ENCODE data around the gene HRH3. TPM values are rescaled to one million over a fixed set of nuclear protein-coding genes. Genes with fewer than 3 reads are reported as not detected.

The HRH3 gene
- total and polyA plus RNA-seq, 2 donors (not counting 1 experiment from before 2014, with no cell fraction given), result not detected

- no peaks in the 10 kb centered on the region for H3K4me1 Mint-ChIP-seq
Observed at GRCh38 chr20:62227977-62228958, 8.2 kb upstream of the HRH3 start.

More at GRCh38 chr20:62227977-62228958, 8.2 kb upstream of the HRH3 start:
- ATAC-seq (ENCODE audit: low read depth) (no peak), DNase-seq (no peak)
- Histone ChIP-seq H4K20me1 (ENCODE audit: control insufficient read depth, insufficient read depth, low read length, poor library complexity, severe bottlenecking) (no peaks in the 10 kb centered on the region), H3K27ac (ENCODE audit: low read length in 2 of 2) (no peak overlapping the region), H3K9ac (ENCODE audit: low read length) (no peak overlapping the region), H3K9me3 (ENCODE audit: control extremely low read depth in 1 of 3, control insufficient read depth in 2 of 3, insufficient read depth in 1 of 3, low read length in 2 of 3) (peaks cover 0 to 11% (median 0%) of the 10 kb centered on the region in 3 donors), H3K4me3 (ENCODE audit: control extremely low read depth in 1 of 5, extremely low read depth in 1 of 5, insufficient read depth in 1 of 5, low read depth in 2 of 5, low read length in 4 of 5) (no peak overlapping the region), H3K36me3 (replicated peaks in 1 of 2; ENCODE audit: control extremely low read depth in 1 of 2, control insufficient read depth in 1 of 2, extremely low read depth in 1 of 2, insufficient read depth in 2 of 2, low read length in 1 of 2) (no peaks in the 10 kb centered on the region), H2AFZ (ENCODE audit: insufficient read depth, low read depth, low read length, poor library complexity, severe bottlenecking) (no peak overlapping the region), H3K27me3 (replicated peaks in 1 of 4; ENCODE audit: control extremely low read depth in 1 of 4, control insufficient read depth in 3 of 4, insufficient read depth in 4 of 4, low read length in 3 of 4) (peaks cover 0 to 27% (median 2%) of the 10 kb centered on the region in 4 experiments), H3K4me1 (ENCODE audit: control insufficient read depth in 2 of 2, insufficient read depth in 2 of 2, low read length in 2 of 2) (no peaks in the 10 kb centered on the region), H3K79me2 (ENCODE audit: control insufficient read depth, insufficient read depth, low read length) (no peaks in the 10 kb centered on the region), H3K4me2 (replicated peaks; ENCODE audit: low read depth, low read length, poor library complexity, severe bottlenecking) (no peak overlapping the region)
- no peak for TF ChIP-seq CTCF (IDR thresholded peaks at IDR 0.05)
- no peak for TF ChIP-seq EZH2 (IDR thresholded peaks at IDR 0.05; ENCODE audit: borderline replicate concordance, insufficient read depth, low read depth, low read length, poor library complexity, severe bottlenecking)
- Mint-ChIP-seq H3K27ac (no peak overlapping the region), H3K4me3 (no peak overlapping the region), H3K9me3 (ENCODE audit: insufficient read depth) (no peaks in the 10 kb centered on the region), H3K27me3 (peaks cover 18% of the 10 kb centered on the region)
- CTCF ChIA-PET, result no interaction called here
- 62% methylated on average over 36 of the region's 37 CpGs for WGBS (ENCODE audit: insufficient coverage)
- POLR2A ChIA-PET, result no interaction called here
- intact Hi-C loops (cut with micrococcal nuclease), result no loop called here

All from B cell (primary cell).